GM21529 (cell line): Measurements from ENCODE around the gene PSMC4.

Experiments used
- ATAC-seq: cut with Tn5 transposase; IDR thresholded peaks from one replicate; pipeline ENCODE4 v1.9.1; 2021; ENCODE audit not compliant: unreplicated experiment

The PSMC4 gene

GRCh38 chr19:39987167-39987566 lies 16.2 kb downstream of the PSMC4 start:
- no peak for ATAC-seq

- no peak for ATAC-seq
Observed at GRCh38 chr19:39987596-39987995, 16.6 kb downstream of the PSMC4 start.

GRCh38 chr19:39993605-39994004 lies 22.6 kb downstream of the PSMC4 start:
- ATAC-seq, result no peak

- ATAC-seq, result no peak
Observed at GRCh38 chr19:39994361-39994760, 23.4 kb downstream of the PSMC4 start.

- ATAC-seq, result no peak
Observed at GRCh38 chr19:39995794-39996193, 24.8 kb downstream of the PSMC4 start.

- peak; percentile 32 for ATAC-seq
Observed at GRCh38 chr19:39996218-39996810, 25.3 kb downstream of the PSMC4 start.

- peak; percentile 87 for ATAC-seq
Observed at GRCh38 chr19:39996811-39997637, 26.1 kb downstream of the PSMC4 start, which contains the start of gene ZNF546. Gene ZNF546 (plus strand): TSS chr19:39997060. CDS start chr19:39998327, 1,267 bp downstream.

GRCh38 chr19:39997638-39998216 lies 26.8 kb downstream of the PSMC4 start:
- ATAC-seq, result no peak

- ATAC-seq, result no peak
Observed at GRCh38 chr19:39998501-39998900, 27.5 kb downstream of the PSMC4 start.

GRCh38 chr19:40005691-40006272 lies 34.8 kb downstream of the PSMC4 start:
- no peak for ATAC-seq

GRCh38 chr19:40006273-40006691 lies 35.3 kb downstream of the PSMC4 start:
- no peak for ATAC-seq

GRCh38 chr19:40009674-40010073 lies 38.7 kb downstream of the PSMC4 start:
- no peak for ATAC-seq

GRCh38 chr19:40013991-40014390 lies 43.0 kb downstream of the PSMC4 start:
- no peak for ATAC-seq

- no peak for ATAC-seq
Observed at GRCh38 chr19:40023969-40024368, 53.0 kb downstream of the PSMC4 start.

- no peak for ATAC-seq
Observed at GRCh38 chr19:40025938-40026596, 55.1 kb downstream of the PSMC4 start.

- no peak for ATAC-seq
Observed at GRCh38 chr19:40026597-40026970, 55.6 kb downstream of the PSMC4 start.
